H1 (cell line): ENCODE measurements around the gene FAM236C. TPM values are rescaled to one million over a fixed set of nuclear protein-coding genes. Genes with fewer than 3 reads are reported as not detected.
"Not testable (repeated sequence)": the region's sequence is repeated elsewhere in the genome, so short reads cannot be mapped to it uniquely, and the experiment has no call there.

Experiments used
- CTCF ChIA-PET: fragments of 300-600 bp; sonication (Branson Sonifier 250); formaldehyde crosslinking; loops from one replicate; lab custom pipeline; 2021; ENCODE audit not compliant: partially characterized antibody; lab: Charles Lee
- POLR2A ChIA-PET: fragments of 300-600 bp; sonication (Branson Sonifier 250); formaldehyde crosslinking; loops from one replicate; lab custom pipeline; 2021; ENCODE audit warnings: inconsistent platforms; ENCODE audit not compliant: partially characterized antibody; lab: Charles Lee
- DNase-seq, 2 experiments: peaks; one replicate each; pipeline versions ENCODE4 v3.0.0 to v3.0.0-alpha.2; 2010 to 2022; ENCODE audit warnings: low spot score in 2 of 2, low read depth in 1 of 2, mixed read lengths in 1 of 2
- FAIRE-seq: peaks from 2 replicates; lab custom pipeline; 2011; peaks lifted over from hg19 to GRCh38; lab: Jason Lieb, UNC
- H2AFZ ChIP-seq: 2 replicates; pipeline ENCODE4 v1.8.1; 2012; ENCODE audit warnings: low read length, inconsistent platforms
- H2AK5ac ChIP-seq: 2 replicates; pipeline ENCODE4 v1.6.1; 2013; ENCODE audit warnings: low read depth, low read length
- H2BK120ac ChIP-seq: replicated peaks from 2 replicates; pipeline ENCODE3; 2013; ENCODE audit warnings: low read depth, low read length, inconsistent platforms
- H2BK12ac ChIP-seq: 2 replicates; pipeline ENCODE4 v1.6.1; 2013; ENCODE audit warnings: low read depth, low read length
- H2BK15ac ChIP-seq: 2 replicates; pipeline ENCODE4 v1.6.1; 2013; ENCODE audit warnings: low read length
- H2BK20ac ChIP-seq: 2 replicates; pipeline ENCODE4 v1.6.1; 2013; ENCODE audit warnings: low read length
- H2BK5ac ChIP-seq: 2 replicates; pipeline ENCODE4 v1.6.1; 2013; ENCODE audit warnings: low read depth, low read length
- H3K14ac ChIP-seq: 2 replicates; pipeline ENCODE4 v1.6.1; 2013; ENCODE audit warnings: inconsistent platforms; ENCODE audit not compliant: insufficient read length
- H3K18ac ChIP-seq: 2 replicates; pipeline ENCODE4 v1.6.1; 2013; ENCODE audit warnings: low read length; ENCODE audit errors: extremely low read depth
- H3K23ac ChIP-seq: 2 replicates; pipeline ENCODE4 v1.6.1; 2013; ENCODE audit warnings: inconsistent platforms; ENCODE audit not compliant: insufficient read length
- H3K23me2 ChIP-seq: 2 replicates; pipeline ENCODE4 v1.6.1; 2013; ENCODE audit warnings: low read depth, low read length
- H3K27ac ChIP-seq: 2 replicates; pipeline ENCODE4 v1.6.1; 2011; ENCODE audit warnings: low read depth, low read length, inconsistent platforms
- H3K27me3 ChIP-seq, 4 experiments: replicated peaks in 1 of 4; 1 replicate in 1 of 4; 2 replicates in 3 of 4; pipeline versions ENCODE4 v1.6.1 to v1.8.1; 2011 to 2013; ENCODE audit warnings: low read length in 3 of 4, mild to moderate bottlenecking in 3 of 4, inconsistent platforms in 2 of 4, mixed read lengths in 2 of 4, moderate library complexity in 1 of 4; ENCODE audit not compliant: control insufficient read depth in 3 of 4, insufficient read depth in 3 of 4; ENCODE audit errors: extremely low read depth in 1 of 4
- H3K36me3 ChIP-seq, 4 experiments: 2 replicates each; pipeline versions ENCODE4 v1.6.1 to v1.8.1; 2011 to 2013; ENCODE audit warnings: mild to moderate bottlenecking in 4 of 4, low read length in 3 of 4, moderate library complexity in 2 of 4, control low read depth in 1 of 4, inconsistent platforms in 1 of 4; ENCODE audit not compliant: insufficient read depth in 4 of 4, control insufficient read depth in 2 of 4
- H3K4ac ChIP-seq: replicated peaks from 2 replicates; pipeline ENCODE3; 2013; ENCODE audit warnings: low read length, low read depth, mixed read lengths, inconsistent platforms; ENCODE audit not compliant: insufficient read length
- H3K4me1 ChIP-seq, 4 experiments: replicated peaks in 1 of 4; 1 replicate in 1 of 4; 2 replicates in 3 of 4; pipeline versions ENCODE4 v1.6.1 to v1.8.1; 2011 to 2013; ENCODE audit warnings: low read length in 3 of 4, inconsistent platforms in 2 of 4, mixed read lengths in 1 of 4; ENCODE audit not compliant: insufficient read depth in 4 of 4, control insufficient read depth in 3 of 4
- H3K4me2 ChIP-seq, 2 experiments: 2 replicates each; pipeline versions ENCODE4 v1.6.1 to v1.8.1; 2011 to 2013; ENCODE audit warnings: low read depth in 2 of 2, low read length in 2 of 2, control low read depth in 1 of 2, inconsistent platforms in 1 of 2, mild to moderate bottlenecking in 1 of 2; ENCODE audit not compliant: insufficient read depth in 1 of 2
- H3K4me3 ChIP-seq, 4 experiments: fragments of 200-600, 300-600 bp in 1 of 4; sonication (generic), shearing (Covaris generic), sonication (Bioruptor Twin) in 1 of 4; 2 replicates each; pipeline versions ENCODE4 v1.5.1 to v1.8.1; 2011 to 2016; ENCODE audit warnings: low read length in 4 of 4, low read depth in 3 of 4, control low read depth in 2 of 4, inconsistent platforms in 2 of 4, mild to moderate bottlenecking in 2 of 4, mixed read lengths in 1 of 4, moderate library complexity in 1 of 4; ENCODE audit not compliant: insufficient read depth in 2 of 4; ENCODE audit errors: extremely low read depth in 1 of 4
- H3K56ac ChIP-seq: replicated peaks from 2 replicates; pipeline ENCODE3; 2013; ENCODE audit warnings: low read depth, mild to moderate bottlenecking, mixed read lengths, low read length, inconsistent platforms; ENCODE audit not compliant: insufficient read length
- H3K79me1 ChIP-seq: 2 replicates; pipeline ENCODE4 v1.6.1; 2013; ENCODE audit warnings: low read depth, low read length, control low read depth
- H3K79me2 ChIP-seq, 2 experiments: 2 replicates each; pipeline versions ENCODE4 v1.6.1 to v1.8.1; 2012 to 2013; ENCODE audit warnings: low read length in 2 of 2, mild to moderate bottlenecking in 2 of 2, inconsistent platforms in 1 of 2; ENCODE audit not compliant: insufficient read depth in 2 of 2, control insufficient read depth in 1 of 2
- H3K9ac ChIP-seq, 4 experiments: replicated peaks in 1 of 4; 1 replicate in 1 of 4; 2 replicates in 3 of 4; pipeline versions ENCODE4 v1.6.1 to v1.8.1; 2011 to 2013; ENCODE audit warnings: low read depth in 3 of 4, low read length in 3 of 4, control low read depth in 2 of 4, mild to moderate bottlenecking in 2 of 4, moderate library complexity in 2 of 4, inconsistent platforms in 1 of 4; ENCODE audit errors: extremely low read depth in 1 of 4
- H3K9me3 ChIP-seq, 2 experiments: 2 replicates each; pipeline versions ENCODE4 v1.6.1 to v1.8.1; 2012 to 2013; ENCODE audit warnings: mild to moderate bottlenecking in 2 of 2, moderate library complexity in 2 of 2, control low read depth in 1 of 2, inconsistent platforms in 1 of 2, low read depth in 1 of 2, low read length in 1 of 2, mixed read lengths in 1 of 2; ENCODE audit not compliant: insufficient read depth in 2 of 2
- H4K20me1 ChIP-seq, 2 experiments: replicated peaks in 1 of 2; 2 replicates each; pipeline versions ENCODE3 to v1.8.1; 2011 to 2013; ENCODE audit warnings: inconsistent platforms in 2 of 2, low read length in 2 of 2, mild to moderate bottlenecking in 1 of 2; ENCODE audit not compliant: insufficient read depth in 2 of 2, control insufficient read depth in 1 of 2
- H4K5ac ChIP-seq: 2 replicates; pipeline ENCODE4 v1.6.1; 2013; ENCODE audit warnings: low read length, low read depth, mixed read lengths, inconsistent platforms; ENCODE audit not compliant: insufficient read length
- H4K8ac ChIP-seq: 2 replicates; pipeline ENCODE4 v1.8.0; 2013; ENCODE audit warnings: mild to moderate bottlenecking, moderate library complexity, low read length, inconsistent platforms; ENCODE audit not compliant: insufficient read depth; ENCODE audit errors: extremely low read depth
- H4K91ac ChIP-seq: replicated peaks from 2 replicates; pipeline ENCODE3; 2013; ENCODE audit warnings: low read length, mixed read lengths, inconsistent platforms; ENCODE audit not compliant: insufficient read length
- WGBS, 2 experiments: shearing (Covaris generic) in 1 of 2; methylation state at CpG; one replicate each; pipeline versions ENCODE4 v1.1.6 to v1.1.7; 2013 to 2015; ENCODE audit warnings: low lambda C conversion rate in 2 of 2, mixed read lengths in 2 of 2, inconsistent platforms in 1 of 2, low coverage in 1 of 2, missing lambda C conversion rate in 1 of 2; ENCODE audit not compliant: insufficient replicate concordance in 2 of 2, insufficient coverage in 1 of 2, insufficient read length in 1 of 2; ENCODE audit errors: extremely low coverage in 1 of 2, missing lambda C conversion rate in 1 of 2; 5-methylcytosine and 5-hydroxymethylcytosine counted together
- polyA plus RNA-seq, 7 experiments: library from polyadenylated mRNA; depleted of rRNA in 3 of 7; stranded (reverse) in 5 of 7; unstranded in 2 of 7; fragments of >200 nt in 5 of 7; fragments of 200-250 nt in 2 of 7; gene quantifications; 1 replicate in 5 of 7; 2 replicates in 1 of 7; 4 replicates in 1 of 7; pipeline versions ENCODE4 v1.2.1 to v1.2.3, GENCODE V29; 2011 to 2013; ENCODE audit warnings: missing spikeins in 2 of 7, mixed read lengths in 2 of 7
- total RNA-seq: library from RNA; stranded (reverse); fragmentation: NEBNext Ultra II Directional; extraction: Animal tissue kit (Norgen Biotek cat#: 25700); gene quantifications from 2 replicates; pipeline ENCODE4 v1.2.1, GENCODE V29; 2021

Gene FAM236C
- total and polyA plus RNA-seq, 2 of the 8 experiments (the other 6 are each of a cell fraction or from before 2014, with no cell fraction given) = not detected

- H3K4me3 ChIP-seq, H4K8ac ChIP-seq, H3K36me3 ChIP-seq, H2BK20ac ChIP-seq, H3K14ac ChIP-seq, H3K9ac ChIP-seq, H3K4me1 ChIP-seq, H2BK120ac ChIP-seq, H3K27ac ChIP-seq, H3K9me3 ChIP-seq, H3K27me3 ChIP-seq, H4K20me1 ChIP-seq, H3K23ac ChIP-seq, H3K23me2 ChIP-seq, H3K18ac ChIP-seq, H4K91ac ChIP-seq, H4K5ac ChIP-seq, POLR2A ChIA-PET, FAIRE-seq, DNase-seq, H3K56ac ChIP-seq, H2BK5ac ChIP-seq, H2BK12ac ChIP-seq, H3K4me2 ChIP-seq, H3K4ac ChIP-seq, H2BK15ac ChIP-seq, H3K79me2 ChIP-seq, H2AFZ ChIP-seq, H2AK5ac ChIP-seq, CTCF ChIA-PET, H3K79me1 ChIP-seq: not testable (repeated sequence)
- no CpG with 5 or more reads among the region's 8 CpGs for WGBS, 2 experiments
Measured at GRCh38 chrX:72936882-72937455, 24.6 kb downstream of the FAM236C start.

DNA sequence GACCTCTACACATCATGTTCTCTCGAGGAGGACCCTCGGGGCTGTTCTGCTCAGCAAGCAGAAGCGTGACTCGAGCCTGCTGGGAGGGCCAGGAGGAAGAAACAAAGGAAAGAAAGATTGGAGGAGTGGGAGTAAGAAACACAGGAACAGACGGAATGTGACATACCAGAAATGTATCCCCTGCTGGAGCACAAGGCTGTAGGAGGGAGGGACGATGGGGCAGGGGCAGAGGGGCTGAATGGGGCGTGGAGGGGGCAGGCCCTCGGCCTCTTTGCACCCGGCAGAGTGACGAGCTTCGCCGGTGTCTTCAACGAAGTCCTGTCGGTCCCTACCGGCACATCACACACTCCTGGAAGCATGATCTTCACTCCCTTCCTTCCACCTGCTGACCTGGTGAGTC is 25.5 kb downstream of the FAM236C start, which contains the start of gene FAM236A:
FAM236A (plus strand) TSS at position 301 of the 400 bp plus-strand sequence; CDS start at position 358, 57 bp downstream.
- H4K91ac ChIP-seq, DNase-seq, H2AK5ac ChIP-seq, H4K20me1 ChIP-seq, H3K27ac ChIP-seq, H4K5ac ChIP-seq, CTCF ChIA-PET, H3K9ac ChIP-seq, H3K23me2 ChIP-seq, H2BK15ac ChIP-seq, H3K18ac ChIP-seq, H3K36me3 ChIP-seq, H2AFZ ChIP-seq, H3K4me1 ChIP-seq, H3K4ac ChIP-seq, H3K79me2 ChIP-seq, H2BK12ac ChIP-seq, H3K4me2 ChIP-seq, H3K9me3 ChIP-seq, H3K4me3 ChIP-seq, H4K8ac ChIP-seq, H3K27me3 ChIP-seq, POLR2A ChIA-PET, H2BK20ac ChIP-seq, H3K23ac ChIP-seq, H3K56ac ChIP-seq, H2BK120ac ChIP-seq, H3K79me1 ChIP-seq, H3K14ac ChIP-seq, H2BK5ac ChIP-seq: not testable (repeated sequence)
- no CpG with 5 or more reads among the region's 15 CpGs for WGBS, 2 experiments
- FAIRE-seq = peak; percentile 45
